GM21723 (cell line): ENCODE measurements around the gene PHAX.
"Not testable (repeated sequence)": the region's sequence is repeated elsewhere in the genome, so short reads cannot be mapped to it uniquely, and the experiment has no call there.

ENCODE experiments used
- ATAC-seq: cut with Tn5 transposase; IDR thresholded peaks from one replicate; pipeline ENCODE4 v1.9.1; 2021; ENCODE audit warnings: mild to moderate bottlenecking, moderate library complexity; ENCODE audit not compliant: unreplicated experiment

The PHAX gene

DNA sequence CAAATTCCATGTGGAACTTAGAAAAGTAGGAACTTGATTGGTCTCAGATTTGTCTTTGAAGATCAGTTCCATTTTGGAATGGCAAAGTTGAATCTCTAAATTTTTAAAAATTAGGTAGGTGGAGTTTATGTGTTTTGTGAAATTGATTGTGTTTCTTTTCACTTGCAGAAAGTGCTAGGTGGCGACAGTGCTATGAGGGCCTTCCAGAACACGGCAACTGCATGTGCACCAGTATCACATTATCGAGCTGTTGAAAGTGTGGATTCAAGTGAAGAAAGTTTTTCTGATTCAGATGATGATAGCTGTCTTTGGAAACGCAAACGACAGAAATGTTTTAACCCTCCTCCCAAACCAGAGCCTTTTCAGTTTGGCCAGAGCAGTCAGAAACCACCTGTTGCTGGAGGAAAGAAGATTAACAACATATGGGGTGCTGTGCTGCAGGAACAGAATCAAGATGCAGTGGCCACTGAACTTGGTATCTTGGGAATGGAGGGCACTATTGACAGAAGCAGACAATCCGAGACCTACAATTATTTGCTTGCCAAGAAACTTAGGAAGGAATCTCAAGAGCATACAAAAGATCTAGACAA lies 2.8 kb downstream of the PHAX start:
- ATAC-seq, result no peak

DNA sequence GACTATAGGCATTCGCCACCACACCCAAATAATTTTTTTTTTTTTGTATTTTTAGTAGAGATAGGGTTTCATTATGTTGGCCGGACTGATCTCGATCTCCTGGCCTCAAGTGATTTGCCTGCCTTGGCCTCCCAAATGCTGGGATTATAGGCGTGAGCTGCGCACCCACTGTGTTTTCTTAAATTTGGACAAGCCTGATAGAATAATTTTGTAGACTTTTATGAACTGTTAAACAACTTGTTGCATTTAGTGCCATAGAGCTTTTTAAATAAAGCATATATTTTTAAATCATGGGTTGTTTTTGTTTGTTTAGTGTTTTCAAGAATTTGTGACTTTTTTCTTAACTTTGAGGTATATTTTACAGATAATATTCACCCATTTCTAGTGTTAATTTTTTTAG lies 4.8 kb downstream of the PHAX start:
- no peak for ATAC-seq

DNA sequence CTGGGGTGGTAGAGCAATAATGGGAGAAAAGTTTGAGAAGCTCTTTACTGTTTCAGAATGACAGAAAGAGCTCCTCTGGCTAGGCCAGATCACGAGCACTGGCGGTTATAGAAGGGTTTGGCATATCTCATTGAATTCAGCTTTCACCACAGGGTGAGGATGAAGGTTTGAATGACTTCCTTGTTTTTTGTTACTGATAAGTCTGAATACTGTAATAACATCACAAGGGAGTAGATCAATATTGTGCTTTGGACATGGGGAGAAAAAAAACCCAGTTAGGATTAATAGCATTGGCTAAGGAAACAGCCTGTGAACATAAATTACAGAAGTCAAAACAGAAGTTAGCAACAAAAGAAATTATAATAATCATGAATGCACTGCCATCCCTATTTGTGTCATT lies 9.4 kb downstream of the PHAX start:
- no peak for ATAC-seq

DNA sequence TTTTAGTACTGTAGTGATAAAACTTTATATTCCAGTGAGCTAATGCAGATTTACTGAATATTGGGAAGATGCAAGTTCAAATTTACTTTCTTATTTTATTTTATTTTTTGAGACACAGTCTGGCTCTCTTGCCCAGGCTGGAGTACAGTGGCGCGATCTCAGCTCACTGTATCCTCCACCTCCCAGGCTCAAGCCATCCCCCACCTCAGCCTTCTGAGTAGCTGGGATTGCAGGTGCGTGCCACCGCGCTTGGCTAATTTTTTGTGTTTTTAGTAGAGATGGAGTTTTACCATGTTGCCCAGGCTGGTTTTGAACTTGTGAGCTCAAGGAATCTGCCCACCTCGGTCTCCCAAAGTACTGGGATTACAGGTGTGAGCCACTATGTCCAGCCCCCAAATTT lies 9.9 kb downstream of the PHAX start:
- no peak for ATAC-seq

DNA sequence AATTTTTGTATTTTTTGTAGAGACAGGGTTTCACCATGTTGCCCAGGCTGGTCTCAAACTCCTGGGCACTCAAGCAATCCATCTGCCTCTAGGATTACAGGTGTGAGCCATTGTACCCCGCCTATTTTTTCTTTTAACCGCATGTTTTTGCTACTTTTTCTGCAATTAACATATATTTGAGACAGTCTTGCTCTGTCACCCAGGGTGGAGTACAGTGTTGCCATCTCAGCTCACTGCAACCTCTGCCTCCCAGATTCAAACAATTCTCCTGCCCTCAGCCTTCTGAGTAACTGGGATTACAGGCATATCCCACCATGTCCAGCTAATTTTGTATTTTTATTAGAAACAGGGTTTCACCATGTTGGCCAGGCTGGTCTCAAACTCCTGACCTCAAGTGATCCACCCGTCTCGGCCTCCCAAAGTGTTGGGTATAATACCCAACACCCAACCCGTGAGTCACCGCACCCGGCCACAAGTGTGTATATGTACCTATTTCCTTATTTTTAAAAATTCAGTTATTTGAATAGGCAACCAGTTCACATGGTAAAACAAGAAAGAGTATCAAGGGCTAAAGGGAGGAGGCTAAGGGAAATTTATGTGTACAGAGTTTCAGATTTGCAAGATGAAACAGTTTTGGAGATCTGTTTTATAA lies 13.3 kb downstream of the PHAX start:
- ATAC-seq, result no peak

DNA sequence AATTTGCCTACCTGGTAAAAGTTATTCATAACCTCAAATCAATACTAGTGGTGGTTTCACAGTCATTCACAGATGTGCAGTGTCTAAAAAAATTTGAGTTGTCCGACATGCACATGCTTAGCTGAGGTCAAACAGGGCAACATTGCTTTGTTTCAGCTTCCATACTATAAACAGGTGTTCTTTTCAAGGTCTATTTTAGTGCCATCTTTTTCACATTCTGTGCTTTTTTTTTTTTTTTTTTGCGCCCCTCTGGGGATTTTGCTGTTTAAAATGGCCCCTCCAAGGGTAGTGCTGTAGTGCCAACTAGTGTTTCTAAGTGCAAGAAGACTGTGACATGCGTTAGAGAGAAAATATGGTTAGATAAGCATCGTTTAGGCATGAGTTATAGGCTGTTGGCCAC lies 14.5 kb downstream of the PHAX start:
- peak; percentile 97 for ATAC-seq

DNA sequence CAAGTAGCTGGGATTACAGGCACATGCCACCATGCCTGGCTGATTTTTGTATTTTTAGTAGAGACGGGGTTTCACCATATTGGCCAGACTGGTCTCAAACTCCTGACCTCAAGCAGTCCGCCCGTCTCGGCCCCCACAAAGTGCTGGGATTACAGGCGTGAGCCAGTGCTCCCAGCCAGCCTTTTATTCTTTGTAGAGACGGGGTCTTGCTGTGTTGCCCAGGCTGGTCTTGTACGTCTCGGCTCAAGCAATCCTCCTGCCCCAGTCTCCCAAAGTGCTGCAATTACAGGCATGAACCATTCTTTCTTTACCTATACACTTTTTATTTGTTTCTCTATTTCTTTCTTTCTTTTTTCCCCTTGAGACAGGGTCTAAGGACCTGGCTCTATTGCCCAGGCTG lies 16.9 kb downstream of the PHAX start:
- not testable (repeated sequence) for ATAC-seq

DNA sequence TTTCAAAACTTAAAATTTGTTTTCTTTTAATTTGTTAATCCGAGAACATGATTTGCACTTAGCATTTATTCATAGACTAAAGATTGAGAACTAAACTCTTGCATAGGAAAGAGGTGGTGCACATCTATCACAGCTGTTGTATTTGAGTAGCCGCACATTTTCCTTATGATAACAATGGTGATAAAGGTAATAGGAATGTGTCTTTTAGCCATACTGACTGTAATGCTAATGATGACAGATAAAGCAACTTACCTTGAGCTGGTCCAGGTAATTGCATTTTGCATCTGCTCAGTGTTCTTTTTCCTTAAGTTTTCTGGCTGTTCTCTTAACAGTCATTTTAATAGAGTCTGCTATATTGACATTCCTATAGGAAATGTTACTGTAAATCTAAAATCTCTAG lies 19.0 kb downstream of the PHAX start:
- ATAC-seq, result no peak

DNA sequence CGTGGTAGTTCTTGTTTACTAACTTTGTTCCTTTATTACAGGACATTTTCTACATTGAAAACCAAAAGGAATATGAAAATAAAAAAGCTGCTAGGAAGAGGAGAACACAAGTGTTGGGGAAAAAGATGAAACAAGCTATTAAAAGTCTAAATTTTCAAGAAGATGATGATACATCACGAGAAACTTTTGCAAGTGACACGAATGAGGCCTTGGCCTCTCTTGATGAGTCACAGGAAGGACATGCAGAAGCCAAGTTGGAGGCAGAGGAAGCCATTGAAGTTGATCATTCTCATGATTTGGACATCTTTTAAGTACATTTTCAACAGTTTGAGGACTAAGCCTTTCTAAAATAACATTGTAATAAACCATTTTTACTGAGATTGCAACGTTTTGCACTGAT lies 23.8 kb downstream of the PHAX start:
- ATAC-seq, result no peak

DNA sequence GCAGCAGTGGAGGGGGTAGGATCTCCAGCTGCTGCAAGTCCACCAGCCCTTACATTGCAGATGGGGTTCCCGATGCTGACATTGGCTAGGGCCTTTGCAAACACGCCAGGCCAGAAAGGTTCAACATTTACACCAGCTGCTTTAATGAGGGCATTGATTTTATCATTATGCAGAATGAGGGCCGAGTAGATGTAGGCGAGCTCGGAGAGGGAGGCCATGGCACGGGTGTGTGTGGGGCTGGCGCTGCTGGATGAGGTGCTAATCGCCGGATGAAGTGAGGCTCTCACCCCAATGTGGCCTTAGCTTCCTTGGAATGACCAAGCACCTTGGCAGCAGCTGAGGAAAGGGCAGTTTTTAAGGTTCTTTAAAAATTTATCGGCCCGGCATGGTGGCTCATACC lies 27.4 kb downstream of the PHAX start:
- no peak for ATAC-seq

DNA sequence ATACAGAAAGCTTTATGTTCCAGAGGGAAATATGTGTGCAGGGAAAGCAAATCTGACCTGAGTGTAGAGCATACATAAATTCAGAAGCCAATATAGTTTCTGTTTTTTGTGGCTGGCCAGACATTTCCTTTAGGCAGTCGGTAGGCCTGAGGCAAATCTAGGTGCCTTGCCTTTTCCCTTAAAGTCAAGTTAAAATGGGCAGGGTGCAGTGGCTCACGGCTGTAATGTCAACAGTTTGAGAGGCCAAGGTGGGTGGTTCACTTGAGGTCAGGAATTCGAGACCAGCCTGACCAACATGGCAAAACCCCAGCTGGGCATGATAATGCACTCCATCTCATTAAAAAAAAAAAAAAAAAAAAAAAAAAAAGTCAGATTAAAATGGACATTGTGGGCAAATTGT lies 31.2 kb downstream of the PHAX start:
- no peak for ATAC-seq

DNA sequence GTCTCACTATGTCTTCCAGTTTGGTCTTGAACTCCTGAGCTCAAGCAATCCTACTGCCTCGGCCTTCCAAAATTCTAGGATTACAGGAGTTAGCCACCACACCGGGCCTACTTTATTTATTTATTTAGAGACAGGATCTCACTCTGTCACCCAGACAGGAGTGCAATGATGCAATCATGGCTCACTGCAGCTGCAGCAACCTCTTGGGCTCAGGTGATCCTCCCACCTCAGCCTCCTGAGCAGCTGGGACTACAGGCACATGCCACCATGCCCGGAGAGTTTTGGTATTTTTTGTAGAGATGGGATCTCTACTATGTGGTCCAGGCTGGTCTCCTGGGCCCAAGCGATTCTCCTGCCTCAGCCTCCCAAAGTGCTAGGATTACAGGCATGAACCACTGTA lies 32.8 kb downstream of the PHAX start:
- ATAC-seq, result no peak

DNA sequence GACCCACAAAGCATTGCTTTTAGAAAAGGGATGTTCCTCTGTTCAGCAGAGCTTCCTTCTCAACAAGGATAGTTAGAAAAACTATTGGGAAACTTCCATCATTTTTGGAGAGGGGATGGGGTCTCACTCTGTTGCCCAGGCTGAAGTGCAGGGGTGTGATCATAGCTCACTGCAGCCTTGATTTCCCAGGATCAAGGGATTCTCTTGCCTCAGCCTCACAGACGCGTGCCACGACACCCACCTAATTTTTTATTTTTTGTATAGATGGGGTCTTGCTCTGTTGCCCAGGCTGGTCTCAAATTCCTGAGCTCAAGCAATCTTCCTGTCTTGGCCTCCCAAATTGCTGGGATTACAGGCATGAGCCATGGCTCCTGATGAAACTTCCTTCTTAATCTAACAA lies 34.8 kb downstream of the PHAX start:
- no peak for ATAC-seq

DNA sequence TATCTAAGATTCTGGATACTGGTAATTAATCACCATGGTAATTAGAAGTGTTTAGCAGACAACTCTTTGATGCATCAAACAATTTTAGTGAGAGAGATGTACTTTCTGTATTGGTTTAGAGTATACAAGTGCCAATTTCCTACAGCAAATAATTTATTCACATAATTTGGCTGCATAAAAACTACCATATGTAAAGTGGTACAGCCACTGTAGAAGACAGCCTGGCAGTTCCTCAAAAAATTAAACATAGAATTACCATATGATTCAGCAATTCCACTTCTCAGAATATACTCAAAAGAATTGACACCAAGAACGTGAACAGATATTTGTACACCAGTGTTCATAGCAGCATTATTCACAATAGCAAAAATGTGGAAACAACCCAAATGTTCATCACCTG lies 36.2 kb downstream of the PHAX start:
- no peak for ATAC-seq

DNA sequence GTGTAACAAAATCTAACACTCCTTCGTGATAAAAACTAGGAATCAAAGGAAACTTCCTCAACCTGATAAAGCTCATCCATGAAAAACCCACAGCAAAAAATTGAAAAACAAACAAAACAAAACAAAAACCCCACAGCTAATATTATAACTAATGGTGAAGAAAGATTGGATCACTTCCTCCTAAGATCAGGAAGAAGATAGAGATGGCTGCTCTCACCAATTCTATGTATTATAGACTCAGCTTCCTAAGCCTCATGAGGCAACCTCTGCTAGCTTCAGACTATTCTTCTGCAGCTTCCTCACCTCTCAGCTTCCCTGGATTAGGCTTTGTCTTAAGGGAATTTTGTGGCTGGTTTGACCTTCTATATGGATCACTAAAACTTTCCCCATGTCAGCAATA lies 40.1 kb downstream of the PHAX start:
- ATAC-seq, result peak; percentile 39

DNA sequence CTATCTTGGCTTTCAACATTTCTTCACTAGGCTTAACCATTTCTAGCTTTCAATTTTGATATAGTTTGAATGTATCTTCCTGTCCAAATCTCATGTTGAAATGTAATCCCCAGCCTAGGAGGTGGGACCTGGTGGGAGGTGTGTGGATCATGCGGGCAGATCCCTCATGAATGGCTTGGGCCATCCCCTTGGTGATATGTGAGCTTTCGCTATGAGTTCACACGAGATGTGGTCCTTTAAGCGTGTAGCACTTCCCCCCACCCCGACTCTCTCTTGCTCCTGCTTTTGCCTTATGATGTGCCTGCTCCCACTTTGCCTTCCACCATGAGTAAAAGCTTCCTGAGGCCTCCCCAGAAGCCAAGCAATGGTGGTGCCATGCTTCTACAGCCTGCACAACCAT lies 40.6 kb downstream of the PHAX start:
- ATAC-seq, result peak; percentile 73

DNA sequence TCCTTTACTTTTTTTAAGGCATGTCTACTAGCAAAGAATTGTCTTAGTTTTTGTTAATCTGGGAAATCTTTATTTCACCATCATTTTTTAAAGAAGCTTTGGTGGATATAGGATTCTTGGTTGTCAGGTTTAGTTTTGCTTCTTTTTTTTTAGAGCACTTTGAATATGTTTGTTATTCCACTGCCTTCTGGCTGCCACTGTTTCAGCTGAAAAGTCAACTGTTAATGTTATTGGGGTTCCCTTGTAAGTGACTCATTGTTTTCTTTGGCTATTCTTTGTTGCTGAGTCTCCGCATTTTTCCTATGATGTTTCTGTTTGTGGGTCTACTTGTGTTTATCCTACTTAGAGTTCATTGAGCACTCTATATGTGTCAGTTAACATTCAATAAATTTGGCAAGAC lies 44.4 kb downstream of the PHAX start:
- ATAC-seq, result no peak

DNA sequence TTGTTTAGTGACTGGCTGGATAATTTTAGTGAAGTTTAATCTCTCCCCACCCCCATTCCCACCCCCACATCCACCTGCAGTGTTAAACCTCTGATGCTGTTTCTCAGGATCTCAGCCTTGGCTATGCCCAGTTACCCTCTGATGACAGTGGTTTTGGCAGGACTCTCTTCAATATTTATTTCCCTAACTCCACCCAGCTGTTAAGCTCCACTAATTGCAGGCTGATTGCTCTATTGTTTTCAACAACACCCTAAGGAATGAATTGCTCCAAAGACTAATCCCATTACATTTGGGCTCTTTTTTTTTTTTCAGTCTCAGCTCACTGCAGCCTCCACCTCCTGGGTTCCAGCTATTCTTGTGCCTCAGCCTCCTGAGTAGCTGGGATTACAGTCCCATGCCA lies 46.3 kb downstream of the PHAX start:
- ATAC-seq, result no peak

DNA sequence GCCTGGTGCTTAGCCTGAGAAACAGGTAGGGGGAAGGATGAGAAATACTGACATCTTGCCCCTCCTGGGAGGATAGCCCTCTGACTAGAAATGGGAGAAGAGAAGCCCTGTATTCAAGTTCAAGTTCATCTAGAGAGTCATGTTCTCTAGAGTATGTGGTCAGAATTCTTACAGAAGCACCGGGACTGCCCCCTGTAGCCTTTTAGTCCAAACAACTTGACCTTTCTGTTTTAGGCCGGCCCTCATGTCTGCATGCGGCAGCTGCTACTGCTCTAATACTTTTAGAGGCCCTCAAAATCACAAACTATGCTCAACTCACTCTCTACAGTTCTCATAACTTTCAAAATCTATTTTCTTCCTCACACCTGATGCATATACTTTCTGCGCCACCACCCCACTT lies 47.7 kb downstream of the PHAX start:
- ATAC-seq, result no peak

DNA sequence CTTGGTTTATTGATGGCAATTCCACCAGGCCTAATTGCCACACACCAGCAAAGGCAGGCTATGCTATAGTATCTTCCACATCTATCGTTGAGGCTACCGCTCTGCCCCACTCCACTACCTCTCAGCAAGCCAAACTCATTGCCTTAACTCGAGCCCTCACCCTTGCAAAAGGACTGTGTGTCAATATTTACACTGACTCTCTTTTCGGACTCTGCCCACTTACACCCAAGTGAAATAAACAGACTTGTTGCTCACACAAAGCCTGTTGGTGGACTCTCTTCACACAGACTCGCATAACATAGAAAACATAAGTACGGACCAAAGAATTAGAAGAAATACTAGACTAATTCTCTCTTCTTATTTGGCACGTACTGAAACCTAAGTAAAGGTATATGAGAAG lies 48.3 kb downstream of the PHAX start:
- ATAC-seq, result not testable (repeated sequence)

DNA sequence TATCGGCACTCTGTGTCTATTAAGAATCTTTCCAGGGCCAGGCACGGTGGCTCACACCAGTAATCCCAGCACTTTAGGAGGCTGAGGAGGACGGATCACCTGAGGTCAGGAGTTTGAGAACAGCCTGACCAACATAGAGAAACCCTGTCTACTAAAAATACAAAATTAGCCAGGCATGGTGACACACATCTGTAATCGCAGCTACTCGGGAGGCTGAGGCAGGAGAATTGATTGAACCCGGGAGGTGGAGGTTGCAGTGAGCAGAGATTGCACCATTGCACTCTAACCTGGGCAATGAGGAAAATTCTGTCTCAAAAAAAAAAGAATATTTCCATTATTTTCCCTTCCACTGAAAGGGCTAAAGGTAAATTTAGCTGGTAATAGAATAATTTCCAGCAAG lies 49.0 kb downstream of the PHAX start:
- not testable (repeated sequence) for ATAC-seq

DNA sequence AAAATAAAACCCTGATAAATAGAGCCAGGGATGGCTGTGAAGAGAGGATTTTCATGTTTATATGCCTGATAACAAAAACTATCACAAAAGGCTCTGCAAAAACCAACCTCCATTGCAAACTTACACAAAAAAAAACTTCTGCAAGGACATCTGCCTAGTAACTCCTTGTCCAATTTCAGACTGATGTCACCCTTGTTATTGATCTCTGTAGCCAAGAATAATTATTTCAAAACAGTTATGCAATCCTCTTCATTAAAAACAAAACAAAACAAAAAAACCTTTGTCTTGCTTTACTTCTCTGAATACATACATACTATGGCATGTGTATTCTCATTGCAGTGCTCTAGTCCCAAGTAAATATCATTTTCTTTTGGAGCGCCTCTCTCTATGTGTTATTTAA lies 49.7 kb downstream of the PHAX start:
- ATAC-seq, result no peak

DNA sequence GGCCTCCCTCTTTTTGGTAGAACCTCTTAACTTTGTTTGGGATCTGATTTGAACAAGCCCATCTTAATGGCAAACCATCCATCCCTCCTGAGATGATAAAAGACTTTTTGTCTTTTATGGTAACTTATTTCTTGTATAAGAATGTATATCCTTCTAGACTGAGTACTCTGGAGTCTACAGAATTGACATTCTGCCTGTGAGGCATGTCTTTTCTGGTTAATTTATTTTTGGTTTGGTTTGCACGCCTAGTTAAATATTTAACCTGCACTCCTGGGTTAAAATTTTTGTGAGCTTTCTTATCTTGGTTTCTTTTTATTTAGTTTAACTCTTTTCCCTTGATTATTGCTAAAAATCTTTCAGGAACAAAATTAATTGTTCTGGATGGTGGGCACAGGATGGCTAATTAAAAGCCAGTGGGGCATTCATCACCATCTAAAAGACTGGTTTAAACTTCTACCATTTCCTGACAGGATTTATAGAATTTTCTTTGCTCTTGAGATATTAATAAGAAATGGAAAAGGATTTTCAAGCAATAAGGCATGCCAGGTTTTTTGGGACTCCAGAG lies 50.3 kb downstream of the PHAX start:
- ATAC-seq, result no peak
